ENCODE measurements around the gene MARF1.
"Not testable (repeated sequence)": the region's sequence is repeated elsewhere in the genome, so short reads cannot be mapped to it uniquely, and the experiment has no call there.

Gene MARF1

DNA sequence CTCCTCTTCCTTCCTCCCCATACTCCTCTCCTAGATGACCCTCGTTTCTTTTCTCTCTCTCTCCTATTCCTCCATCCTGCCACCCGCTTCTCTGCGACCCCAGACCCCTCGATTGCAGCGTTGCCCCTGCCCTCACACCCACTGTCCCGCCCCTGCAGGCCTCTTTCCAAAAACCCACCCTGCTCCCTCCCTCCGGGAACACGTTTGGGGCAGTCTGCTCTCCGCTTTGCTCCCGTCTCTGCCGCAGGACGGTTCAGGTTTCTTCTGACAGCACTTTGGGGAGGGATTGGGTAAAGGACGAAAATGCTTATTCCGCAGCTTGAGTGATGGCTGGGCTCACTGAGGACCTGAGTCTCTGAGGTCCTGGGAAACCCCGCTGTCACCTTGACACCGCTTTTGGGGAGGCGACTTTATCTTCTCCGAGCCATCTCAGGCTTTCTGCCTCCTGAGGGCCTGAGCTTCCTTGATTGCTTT is 7.8 kb upstream of the MARF1 start:
- no peak for DNase-seq

DNA sequence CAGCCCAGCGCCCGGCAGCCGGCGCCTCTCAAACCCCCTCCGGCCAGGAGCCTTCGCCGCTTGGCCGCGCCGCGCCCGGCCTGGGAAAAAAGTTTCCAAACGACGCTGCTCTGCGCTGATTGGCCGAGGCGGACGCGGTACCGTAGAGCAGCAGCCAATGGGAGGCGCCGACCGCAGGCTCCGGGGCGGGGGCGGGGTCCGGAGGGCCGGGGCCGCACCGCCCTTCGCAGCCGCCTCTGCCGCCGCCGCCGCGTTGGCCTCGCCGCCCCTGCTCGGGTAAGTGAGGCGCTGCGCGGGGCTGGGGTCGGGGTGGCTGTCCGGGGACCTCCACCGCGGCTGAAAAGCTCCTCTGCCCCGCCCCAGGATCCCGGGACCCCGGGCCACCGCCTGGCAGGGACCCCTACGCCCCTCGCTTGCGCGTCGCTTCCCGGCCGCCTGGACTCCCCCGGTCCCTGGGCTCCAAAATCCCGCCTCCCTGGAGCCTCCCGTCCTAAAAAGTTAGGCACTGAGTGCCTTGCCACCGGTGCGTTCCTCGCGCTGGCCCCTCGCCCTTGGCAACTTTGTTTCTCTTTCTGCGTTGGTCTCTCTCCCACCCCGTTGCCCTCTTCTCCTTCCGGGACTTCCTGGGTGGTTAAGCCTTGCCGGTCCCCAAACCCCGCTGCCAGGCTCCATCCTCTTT is 7.2 kb upstream of the MARF1 start, which contains the start of gene NDE1:
Gene NDE1, plus strand, starts transcription at position 227 of the 679 bp plus-strand sequence. CDS start 14,534 bp downstream, outside the sequence.
- DNase-seq: no peak

DNA sequence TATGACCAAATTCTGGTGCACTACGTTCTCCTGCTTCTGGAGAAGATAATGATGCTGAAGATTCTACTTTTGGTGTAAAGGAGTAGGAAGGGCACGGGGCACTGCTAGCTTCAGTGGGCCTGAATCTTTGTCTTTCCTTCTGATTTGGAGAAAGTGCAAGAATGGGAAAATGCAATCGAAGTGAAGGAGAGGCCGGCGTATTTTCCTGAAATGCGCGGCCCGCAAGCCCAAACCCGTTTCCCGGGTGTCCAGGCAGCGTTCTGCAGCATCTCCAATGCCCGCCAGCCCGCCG is 6.7 kb upstream of the MARF1 start:
- DNase-seq: no peak

DNA sequence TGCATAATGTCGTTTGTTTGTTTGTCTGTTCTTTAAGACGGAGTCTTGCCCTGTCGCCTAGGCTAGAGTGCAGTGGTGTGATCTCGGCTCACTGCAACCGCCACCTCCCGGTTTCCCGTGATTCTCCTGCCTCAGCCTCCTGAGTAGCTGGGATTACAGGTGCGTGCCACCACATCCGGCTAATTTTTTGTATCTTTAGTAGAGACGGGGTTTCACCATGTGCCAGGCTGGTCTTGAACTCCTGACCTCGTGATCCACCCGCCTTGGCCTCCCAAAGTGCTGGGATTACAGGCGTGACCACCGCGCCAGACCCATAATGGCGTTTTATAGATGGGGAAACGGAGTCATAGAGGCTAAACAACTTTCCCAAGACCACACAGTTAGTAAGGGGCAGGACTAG is 6.4 kb upstream of the MARF1 start:
- DNase-seq: not testable (repeated sequence)

DNA sequence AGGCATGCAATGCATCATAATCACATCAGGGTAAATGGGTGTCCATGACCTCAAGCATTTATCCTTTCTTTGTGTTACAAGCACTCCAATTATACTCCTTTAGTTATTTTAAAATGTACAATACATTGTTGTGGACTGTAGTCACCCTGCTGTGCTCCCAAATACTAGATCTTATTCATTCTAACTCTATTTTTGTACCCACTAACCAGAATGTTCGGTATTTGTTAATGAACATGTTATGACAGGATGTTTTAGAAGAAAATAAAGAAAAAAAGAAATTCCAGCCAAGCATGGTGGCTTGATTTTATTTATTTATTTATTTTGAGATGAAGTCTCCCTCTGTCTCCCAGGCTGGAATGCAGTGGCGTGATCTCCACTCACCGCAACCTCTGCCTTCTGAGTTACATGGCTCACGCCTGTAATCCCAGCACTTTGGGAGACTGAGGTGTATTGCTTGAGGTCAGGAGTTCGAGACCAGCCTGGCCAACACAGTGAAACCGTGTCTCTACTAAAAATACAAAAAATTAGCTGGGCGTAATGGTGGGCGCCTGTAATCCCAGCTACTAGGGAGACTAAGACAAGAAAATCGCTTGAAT is 5.3 kb upstream of the MARF1 start:
- no peak for DNase-seq

DNA sequence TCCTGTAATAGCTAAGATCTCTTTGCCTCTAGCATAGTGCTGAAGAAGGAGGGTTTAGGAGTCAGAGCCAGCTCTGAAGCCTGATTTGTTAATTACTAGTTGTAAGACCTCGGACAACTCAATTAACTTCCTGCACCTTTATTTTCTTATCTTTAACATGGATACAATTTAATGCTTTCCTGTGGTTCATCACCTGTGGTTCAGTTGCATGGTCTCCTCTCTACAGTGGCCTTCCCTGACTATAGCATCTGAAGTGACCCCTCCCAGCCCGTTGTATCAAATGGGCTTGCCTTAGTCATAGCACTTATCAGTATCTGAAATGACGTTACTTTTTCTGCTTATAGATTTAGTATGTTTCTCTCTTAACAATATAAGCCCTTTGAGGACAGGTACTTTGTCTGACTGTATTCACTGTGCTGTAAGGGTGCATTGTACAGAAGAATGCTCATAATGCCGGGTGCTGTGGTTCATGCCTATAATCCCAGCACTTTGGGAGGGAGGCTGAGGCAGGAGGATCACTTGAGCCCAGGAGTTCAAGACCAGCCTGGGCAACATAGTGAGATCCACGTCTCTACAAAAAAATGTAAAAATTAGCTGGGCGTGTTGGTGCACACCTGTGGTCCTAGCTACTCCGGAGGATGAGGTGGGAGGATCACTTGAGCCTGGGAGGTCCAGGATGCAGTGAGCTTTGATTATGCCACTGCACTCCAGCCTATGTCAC is 4.5 kb upstream of the MARF1 start:
- no peak for DNase-seq

DNA sequence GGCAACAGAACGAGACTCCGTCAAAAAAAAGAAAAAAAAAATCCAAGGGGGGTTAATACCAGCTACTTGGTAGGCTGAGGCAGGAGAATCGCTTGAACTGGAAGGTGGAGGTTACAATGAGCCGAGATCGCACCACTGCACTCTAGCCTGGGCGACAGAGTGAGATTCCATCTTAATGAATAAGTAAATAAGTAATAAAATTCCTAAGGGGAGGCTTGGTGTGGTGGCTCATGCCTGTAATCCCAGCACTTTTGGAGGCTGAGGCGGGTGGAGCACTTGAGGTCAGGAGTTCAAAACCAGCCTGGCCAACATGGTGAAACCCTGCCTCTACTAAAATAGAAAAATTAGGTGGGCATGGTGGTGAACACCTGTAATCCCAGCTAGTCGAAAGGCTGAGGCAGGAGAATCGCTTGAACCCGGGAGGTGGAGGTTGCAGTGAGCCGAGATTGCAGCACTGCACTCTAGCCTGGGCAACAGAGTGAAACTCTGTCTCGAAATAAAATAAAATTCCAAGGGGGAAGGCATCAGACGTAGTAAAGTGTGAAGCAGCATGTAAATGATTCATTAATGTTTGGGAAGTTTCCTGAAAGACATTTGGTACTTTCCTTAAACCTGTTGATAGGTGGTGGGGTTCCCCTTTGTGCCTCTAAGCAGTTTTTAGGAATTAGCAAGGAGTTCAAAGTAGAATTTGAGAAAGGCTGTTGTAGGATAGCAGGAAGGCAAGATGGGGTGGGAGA is 3.8 kb upstream of the MARF1 start:
- not testable (repeated sequence) for DNase-seq

DNA sequence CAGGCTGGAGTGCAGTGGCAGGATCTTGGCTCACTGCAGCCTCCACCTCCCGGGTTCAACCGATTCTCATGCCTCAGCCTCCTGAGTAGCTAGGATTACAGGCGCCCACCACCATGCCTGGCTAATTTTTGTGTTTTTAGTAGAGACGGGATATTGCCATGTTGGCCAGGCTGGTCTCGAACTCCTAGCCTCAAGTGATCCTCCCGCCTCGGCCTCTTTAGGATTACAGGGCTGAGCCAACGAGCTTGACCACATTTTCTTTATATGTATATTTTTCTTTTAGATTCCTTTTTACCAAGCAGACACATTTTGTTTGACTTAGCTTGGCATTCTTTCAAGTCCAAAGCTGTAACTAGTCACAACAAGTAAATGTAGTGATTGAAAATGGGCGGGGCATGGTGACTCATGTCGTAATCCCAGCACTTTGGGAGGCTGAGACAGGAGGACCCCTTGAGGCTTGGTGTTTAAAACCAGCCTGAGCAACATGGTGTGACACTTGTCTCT is 2.1 kb upstream of the MARF1 start:
- not testable (repeated sequence) for DNase-seq

DNA sequence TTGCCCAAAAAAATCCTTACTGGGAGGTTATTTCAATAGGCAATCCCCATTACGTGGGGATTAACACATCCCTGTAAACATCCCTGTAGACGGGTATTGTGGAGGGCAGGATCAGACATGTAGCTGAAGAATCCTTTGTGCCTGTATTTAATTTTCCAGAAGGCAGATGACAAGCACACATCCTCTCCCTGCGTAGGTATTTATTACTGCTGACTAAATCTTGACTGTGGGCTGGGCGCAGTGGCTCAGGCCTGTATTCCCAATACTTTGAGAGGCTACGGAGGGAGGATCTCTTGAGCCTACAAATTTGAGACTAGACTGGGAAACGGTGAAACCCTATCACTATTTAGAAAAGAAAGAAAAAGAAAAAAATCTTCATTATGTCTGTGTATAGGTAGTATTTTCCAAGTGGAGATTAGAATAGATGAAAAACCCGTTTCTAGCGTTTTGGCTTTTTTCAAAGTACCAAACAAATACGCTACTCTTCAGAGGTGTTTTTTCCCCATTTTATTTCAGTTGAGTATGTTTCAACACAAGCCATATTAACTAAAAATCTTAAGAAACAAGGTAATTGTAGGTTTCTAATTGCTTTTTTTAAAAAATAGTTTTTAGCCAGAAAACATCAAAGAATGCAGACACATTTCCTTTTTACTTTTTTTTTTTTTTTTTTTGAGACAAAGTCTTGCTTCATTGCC is 1.5 kb upstream of the MARF1 start:
- DNase-seq: no peak

DNA sequence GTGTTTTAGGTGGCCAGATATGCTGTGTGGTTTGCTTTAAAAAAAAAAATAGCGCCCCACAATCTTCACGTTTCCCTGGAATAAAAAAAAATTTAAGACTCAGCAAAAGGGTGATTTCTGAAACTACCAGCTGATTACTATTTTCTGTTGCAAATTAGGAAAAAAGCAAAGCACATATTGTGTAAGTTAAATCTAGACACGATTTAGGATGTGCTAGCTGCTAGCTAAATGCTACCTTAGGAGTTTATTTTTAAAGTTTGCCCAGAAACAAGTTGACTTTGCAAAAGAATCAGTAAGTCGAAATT is 944 bp upstream of the MARF1 start:
- no peak for DNase-seq

DNA sequence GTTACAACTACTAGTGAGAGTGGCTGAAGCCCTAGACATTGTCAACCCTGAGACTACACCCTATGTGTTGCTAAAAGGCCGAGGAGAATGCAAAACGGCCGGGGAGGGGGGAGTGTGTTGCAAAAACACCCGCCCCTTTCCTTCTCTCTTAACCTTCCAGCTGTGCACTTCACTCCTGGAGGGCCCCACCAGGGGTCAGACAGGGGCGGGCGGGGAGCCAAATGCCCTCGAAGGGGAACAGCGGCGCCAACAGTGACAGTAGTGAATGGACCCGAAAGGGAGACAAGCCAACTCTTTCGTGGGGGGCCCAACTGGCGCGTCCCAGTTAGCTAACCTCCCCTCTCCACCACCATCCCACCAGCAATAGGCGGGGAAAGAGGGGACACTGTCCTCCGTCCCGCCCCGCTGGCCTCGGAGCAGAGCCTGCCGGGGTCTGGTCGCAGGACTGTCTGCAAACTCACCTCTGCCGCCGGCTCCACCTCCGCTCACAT is 352 bp downstream of the MARF1 start:
- DNase-seq: peak; percentile 90

DNA sequence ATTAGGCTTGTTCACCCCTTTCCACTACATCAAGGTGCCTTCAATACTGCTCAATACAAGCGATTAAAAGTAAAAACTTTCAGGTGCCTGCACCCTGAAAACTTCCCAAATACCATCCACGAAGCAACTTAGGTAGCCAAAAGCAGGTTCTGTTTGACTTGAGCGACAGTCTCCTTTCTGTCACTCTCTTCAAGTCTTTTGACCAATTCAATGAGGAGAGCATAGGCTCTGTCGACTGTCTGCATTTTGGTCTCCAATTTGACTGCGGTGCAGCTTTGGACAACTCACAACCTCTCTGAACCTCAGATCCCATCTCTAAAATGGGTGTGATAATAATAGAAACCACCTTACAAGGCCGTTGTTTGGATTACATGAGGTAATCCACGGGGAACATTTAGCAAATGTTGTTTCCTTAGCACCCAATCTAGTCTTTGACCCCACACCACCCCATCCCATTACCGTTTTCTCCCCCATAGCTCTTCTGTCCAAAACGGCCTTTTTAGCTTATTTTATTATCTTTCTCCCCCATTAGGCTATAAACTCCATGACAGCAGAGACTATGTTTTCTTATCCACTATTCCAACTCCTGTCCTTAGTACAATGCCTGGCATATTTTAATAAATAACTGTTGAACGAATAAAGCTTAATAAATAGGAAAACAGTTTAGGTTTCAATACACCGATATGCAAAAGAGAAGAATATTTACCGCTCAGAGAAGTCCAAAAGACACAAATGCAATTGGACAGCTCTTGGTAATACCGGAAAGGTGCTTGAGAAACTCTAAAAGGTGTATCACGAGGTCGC is 999 bp downstream of the MARF1 start:
- DNase-seq: no peak

DNA sequence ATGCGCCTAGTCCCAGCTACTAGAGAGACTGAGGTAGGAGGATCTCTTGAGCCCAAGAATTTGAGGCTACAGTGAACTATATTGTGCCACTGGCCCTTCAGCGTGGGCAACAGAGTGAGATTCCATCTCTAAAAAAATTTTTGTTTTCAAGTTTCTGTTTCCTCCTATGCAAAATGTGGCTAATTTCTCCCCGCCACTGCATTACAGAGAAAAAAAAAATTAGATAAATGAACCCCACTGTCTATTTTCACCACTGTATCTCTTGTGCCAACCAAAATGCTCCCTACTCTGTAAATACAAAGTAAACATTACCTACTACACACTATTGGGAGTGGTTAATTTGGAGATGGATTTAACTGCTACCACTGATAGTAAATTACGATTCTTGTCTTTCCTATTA is 2.0 kb downstream of the MARF1 start:
- DNase-seq: no peak

DNA sequence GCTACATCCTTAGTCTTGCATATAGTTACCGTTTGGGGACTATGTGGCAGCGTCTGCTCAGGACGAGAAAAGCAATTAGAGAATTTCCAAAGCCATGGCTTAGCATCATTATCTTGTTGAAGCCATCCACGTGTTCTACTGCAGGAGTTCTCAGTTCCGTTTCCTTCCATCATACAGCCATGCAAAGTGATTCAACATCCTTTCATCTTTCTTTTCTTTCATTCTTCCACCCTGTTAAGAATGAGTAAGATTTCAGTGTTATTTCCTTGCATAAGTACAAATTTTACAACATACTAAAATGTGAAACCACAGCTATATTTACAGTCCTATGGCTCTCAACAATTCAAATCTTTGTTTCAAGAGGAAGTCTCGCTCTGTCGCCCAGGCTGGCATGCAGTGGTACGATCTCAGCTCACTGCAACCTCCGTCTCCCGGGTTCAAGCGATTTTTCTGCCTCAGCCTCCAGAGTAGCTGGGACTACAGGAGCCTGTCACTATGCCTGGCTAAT is 3.8 kb downstream of the MARF1 start:
- no peak for DNase-seq

DNA sequence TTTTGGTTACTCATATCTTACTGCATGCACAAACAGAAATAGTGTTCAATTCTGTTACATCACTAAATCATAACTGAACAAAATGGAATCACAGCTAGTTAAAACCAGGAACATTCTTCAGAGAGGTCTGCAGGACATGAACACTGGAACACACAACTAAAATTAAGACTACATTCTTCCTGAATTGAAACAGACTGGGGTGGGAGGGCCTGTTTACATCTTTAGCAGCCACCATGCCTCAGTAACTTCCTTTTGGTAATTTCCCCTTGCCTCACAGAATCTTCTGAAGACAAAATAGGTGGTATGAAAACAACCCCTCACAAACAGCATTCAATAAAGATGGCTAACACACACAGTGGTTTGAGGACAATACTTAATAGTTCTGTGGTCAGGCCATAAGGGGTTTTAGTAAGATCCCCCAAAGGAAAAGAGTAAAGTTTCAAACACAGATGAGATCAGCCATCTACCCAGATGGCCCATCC is 6.5 kb downstream of the MARF1 start:
- no peak for DNase-seq

DNA sequence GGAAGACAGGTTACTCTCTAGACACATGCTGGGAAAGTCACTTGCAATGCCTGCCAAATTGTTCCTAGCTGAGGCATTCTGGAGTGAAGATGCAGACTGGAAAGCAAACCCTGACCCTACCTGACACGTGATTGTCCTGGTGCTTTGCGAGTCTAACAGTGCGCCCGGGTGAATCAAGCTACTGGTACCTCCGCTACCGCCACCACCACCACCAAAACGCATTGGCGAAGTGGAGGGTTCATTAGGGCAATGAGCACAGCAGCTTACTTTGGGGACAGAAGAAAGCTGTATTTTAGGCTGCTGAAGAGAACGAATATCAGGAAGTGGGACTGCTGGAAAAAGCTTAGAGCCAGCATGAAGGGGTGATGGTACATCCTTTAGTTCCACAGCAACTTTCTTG is 7.0 kb downstream of the MARF1 start:
- no peak for DNase-seq

DNA sequence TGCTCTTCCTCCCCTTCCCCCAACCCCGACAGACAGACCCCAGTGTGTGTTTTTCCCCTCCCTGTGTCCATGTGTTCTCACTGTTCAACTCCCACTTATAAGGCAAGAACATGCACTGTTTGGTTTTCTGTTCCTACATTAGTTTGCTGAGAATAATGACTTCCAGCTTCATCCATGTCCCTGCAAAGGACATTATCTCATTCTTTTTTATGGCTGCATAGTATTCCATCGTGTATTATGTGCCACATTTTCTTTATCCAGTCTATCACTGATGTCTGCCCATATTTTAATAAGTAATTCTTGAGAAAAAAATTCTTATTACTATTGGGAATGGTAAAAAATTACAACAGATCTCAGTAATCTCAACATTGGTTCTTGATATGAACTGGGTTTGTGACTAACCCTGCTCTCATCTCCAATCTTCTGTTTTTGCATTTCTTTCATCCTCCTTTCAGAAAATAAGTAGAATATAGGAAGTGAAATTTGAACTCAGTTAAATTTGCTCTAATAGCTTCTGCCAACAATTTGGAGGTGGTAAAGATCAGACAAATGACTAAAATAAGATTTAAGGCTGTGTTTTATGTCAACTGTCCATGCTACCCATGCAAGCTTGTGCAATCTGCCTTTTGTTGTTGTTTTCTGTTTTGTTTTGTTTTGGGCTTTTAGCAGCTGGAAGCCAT is 11.1 kb downstream of the MARF1 start:
- no peak for DNase-seq

DNA sequence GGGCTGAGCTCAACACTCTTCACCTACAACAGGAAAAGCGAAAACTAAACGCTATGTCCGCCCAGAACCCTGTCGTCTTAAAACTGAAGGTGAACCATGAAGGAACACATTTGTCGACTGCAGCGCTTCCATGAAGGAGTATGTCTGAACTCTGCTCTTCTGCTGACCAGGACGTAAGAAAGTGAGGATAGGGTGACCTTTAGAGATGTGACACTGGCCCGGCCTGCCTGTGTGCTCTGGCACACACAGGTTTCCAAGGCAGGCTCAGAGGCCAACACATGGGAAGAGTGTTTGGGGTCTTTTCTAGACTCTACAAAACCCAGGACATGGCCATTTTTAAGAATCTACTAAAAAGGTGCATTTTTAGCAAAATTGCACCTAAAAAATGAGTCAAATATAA is 21.1 kb downstream of the MARF1 start:
- no peak for DNase-seq

DNA sequence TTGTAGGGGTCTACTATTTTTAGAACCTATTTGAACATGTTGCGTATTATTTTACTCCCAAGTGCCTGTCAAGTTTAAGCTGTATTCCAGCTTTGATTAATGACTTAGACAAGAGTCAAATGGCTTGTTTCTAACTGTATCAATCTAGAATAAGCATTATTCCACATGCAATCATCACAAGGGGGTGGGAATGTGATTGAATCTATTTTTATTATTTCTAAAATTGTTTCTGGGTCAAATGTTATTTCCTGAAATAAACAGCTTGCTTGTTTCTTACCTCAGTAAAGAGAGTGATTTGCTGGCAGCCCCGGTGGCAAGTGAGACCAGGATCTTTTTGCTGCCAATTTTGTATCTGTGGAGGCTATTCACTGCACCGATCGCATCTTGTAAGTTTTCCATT is 21.5 kb downstream of the MARF1 start:
- DNase-seq: no peak

DNA sequence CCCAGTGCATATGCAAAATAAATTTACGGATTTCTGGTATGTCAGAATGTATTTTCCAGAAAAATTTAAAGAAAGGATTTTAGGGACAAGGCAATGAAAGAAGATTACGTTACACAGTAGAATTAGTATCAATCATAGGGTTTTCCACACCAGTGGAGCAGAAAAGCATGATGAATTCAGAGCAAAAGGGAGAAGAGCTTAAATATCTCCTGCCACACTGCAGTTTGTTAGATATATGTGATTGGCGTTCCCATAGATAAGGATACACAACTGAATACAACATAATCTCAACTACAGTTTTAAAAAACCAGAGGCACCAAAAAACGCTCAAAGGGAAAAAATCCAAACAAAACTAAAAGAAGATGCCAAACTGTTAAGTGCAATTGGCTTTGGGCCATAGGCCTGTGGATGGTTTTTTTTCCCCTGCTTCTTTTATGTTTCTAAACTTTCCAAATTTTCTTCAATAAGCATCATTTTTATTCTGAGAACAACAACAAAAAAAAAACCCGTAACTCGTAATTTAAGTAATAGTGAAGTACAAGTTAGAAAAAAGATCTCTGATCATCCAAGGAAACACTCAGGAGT is 22.3 kb downstream of the MARF1 start:
- DNase-seq: no peak

DNA sequence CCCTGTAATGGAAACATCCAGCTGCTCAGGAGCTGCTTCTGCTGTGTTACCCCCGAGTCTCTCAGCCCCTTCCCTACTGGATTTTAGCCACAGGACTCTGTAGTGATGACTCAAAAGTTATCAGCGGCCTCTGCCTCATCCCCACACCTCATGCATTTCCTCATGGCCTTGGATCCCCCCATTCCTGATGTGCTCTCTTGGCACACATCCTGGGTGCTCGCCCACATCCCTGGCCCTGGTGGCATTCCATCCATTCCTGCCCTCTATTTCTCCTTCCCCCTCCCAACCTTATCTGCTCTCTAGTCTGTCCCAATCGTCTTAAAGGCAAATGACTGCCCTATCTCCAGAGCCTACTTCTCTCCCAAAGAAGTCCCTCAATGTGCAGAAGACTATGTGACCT is 24.6 kb downstream of the MARF1 start:
- DNase-seq: no peak
